Femur (tissue), 1 donor: ENCODE measurements around the gene PHTF2.

Experiments
- DNase-seq: peaks from one replicate; pipeline ENCODE4 v3.0.0-alpha.2; 2017

Gene PHTF2

DNA sequence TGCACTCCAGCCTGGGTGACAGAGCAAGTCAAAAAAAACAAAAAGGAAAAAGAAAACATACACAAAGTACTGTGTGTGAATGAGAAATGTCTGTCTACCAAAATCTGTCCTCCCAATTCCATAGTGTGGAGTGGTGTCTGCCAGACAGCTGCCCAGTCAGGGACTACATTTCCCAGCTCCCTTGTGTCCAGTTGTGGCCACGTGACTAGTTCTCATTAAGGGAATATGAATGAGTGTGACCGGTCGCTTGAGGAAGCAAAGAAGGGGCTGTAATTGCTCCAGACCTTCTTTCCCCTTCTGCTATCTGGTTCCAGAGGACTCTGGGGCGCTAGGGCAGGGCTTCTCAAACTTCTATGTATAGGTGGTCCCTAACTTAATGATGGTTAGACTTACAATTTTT is 204.1 kb downstream of the PHTF2 start:
- DNase-seq = no peak

DNA sequence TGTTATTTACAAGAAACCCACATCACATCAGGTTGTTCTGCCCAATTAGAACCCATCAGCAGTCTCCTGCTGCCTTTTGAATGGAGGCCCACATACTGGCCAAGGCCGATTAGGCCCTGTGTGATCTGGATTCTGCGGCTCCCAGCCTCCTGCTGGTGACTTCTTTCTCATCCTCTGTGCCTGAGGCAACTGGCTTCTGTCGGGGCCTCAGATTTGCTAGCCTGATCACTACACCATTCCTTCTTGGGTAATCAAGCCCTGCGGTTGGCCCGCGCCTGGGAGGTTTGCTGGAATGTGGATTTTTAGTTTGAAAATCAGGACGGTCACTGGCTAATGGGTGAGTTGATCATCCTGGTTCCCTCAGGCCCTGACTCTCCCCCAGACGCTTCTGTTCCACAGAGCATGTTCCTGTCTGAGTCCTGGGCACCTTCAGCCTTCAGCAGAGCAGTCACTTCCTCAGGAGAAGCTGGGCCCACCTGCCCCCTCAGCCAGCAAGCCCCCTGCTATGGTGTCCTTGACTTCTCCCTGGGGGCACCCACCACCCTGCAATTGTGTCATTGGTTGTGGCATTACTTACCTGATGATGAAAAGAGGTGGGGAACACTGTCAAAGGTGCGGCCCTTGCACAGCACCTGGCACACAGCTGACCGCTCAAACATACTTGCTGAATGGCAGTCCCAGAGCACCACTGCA is 207.6 kb downstream of the PHTF2 start:
- no peak for DNase-seq
